ENCODE data around the gene ARHGAP26.

DNA sequence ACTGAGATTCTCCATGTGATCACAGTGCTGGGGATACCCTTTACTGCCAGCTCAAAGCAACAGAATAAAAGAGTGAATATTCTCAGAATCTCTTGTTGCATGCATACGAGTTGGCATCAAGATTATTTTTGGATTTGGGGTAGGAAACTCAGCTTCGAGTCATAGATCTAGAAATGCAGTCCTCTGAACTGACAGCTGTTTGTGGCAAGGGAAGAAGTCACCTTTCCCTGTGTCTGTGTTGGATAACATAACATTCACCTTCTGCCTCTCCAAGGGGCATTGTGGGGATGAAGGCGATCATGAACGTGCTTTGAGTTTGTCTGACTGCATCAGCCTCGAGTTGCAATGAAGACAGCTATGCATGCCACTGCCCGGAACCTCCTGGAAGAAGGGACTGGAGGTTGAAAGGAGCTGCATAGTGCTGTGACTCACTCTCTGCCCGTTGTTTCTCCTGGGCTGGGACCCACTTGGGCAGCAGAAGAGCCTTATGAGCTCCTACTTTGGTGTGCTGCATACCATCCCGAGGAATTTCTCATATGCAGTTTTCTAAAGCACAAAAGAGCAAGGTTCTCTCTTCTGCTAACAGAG, 231.7 kb downstream of the ARHGAP26 start:
- TF ChIP-seq POLR2AphosphoS5 (IDR thresholded peaks at IDR 0.05; ENCODE audit: low read depth) (no peak), CTCF (conservative IDR thresholded peaks at IDR 0.05; ENCODE audit: low read depth in 2 of 2) (no peak), CREB1 (CRISPR knock-in tag; IDR thresholded peaks at IDR 0.05; ENCODE audit: low read depth) (no peak), JUNB (IDR thresholded peaks at IDR 0.05; ENCODE audit: unreplicated experiment) (no peak), EZH2phosphoT487 (IDR thresholded peaks at IDR 0.05; ENCODE audit: unreplicated experiment) (no peak)
- TF ChIP-seq, protein P1, sequence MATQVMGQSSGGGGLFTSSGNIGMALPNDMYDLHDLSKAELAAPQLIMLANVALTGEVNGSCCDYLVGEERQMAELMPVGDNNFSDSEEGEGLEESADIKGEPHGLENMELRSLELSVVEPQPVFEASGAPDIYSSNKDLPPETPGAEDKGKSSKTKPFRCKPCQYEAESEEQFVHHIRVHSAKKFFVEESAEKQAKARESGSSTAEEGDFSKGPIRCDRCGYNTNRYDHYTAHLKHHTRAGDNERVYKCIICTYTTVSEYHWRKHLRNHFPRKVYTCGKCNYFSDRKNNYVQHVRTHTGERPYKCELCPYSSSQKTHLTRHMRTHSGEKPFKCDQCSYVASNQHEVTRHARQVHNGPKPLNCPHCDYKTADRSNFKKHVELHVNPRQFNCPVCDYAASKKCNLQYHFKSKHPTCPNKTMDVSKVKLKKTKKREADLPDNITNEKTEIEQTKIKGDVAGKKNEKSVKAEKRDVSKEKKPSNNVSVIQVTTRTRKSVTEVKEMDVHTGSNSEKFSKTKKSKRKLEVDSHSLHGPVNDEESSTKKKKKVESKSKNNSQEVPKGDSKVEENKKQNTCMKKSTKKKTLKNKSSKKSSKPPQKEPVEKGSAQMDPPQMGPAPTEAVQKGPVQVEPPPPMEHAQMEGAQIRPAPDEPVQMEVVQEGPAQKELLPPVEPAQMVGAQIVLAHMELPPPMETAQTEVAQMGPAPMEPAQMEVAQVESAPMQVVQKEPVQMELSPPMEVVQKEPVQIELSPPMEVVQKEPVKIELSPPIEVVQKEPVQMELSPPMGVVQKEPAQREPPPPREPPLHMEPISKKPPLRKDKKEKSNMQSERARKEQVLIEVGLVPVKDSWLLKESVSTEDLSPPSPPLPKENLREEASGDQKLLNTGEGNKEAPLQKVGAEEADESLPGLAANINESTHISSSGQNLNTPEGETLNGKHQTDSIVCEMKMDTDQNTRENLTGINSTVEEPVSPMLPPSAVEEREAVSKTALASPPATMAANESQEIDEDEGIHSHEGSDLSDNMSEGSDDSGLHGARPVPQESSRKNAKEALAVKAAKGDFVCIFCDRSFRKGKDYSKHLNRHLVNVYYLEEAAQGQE (IDR thresholded peaks at IDR 0.05; ENCODE audit: unreplicated experiment), result no peak

All from GM23338 (cell line).